Measurements from ENCODE around the gene ATP2B2.
"Not testable (repeated sequence)": the region's sequence is repeated elsewhere in the genome, so short reads cannot be mapped to it uniquely, and the experiment has no call there.

The ATP2B2 gene

DNA sequence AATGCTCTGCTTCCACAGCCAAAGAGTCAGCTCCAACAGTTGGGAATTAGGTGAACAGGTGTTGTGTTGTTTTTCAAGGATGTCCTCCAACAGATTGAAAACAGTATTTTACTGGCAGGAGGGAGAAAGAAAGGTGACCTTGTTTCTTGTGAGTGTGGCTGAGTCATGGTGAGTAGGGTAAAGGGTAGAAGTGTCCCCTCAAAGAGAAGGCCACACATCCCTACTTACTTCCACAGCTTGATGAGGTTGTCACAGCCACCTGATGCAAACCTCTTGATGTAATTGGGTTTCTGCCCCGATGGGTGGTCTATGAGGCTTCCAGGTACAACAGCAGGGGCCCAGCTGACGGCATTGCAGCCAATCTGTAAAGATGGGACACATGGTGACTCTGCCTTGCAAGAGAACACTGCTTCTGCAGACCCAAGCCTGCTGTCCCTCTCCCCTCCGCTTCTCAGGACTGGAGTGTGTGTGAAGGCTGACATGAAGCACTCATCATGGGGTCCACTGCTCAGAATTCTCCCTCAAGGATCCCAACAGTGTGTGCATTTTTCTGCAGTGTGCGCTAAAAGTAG is 200.0 kb downstream of the ATP2B2 start:
- Histone ChIP-seq H3K9me3 (ENCODE audit: control insufficient read depth in 1 of 2, low read length in 2 of 2) (no peaks in the 10 kb centered on the region), H3K27ac (ENCODE audit: low read length) (no peak overlapping the region)

DNA sequence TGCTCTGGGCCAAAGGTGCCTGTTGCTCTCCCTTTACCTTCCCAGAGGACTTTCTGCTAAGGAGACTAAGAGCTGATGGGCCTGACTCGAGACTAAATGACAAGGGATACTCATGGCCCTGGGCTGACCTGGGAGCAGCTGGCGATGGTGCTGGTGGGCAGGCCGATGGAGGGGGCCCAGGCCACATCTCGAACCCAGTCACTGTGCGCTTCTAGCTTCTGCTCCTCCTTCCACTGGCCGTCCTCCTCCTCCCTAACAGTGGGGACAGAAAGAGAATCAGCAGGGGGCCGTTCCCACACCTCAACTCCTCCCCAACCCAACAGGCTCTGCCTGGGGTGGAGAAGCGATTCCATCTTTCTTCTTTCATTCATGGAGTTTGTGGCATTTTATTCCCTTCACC is 200.5 kb downstream of the ATP2B2 start:
- Histone ChIP-seq H3K4me3 (ENCODE audit: low read depth in 1 of 2, low read length in 2 of 2) (no peak overlapping the region), H3K4me1 (ENCODE audit: control insufficient read depth in 1 of 2, insufficient read depth in 2 of 2, low read length in 2 of 2) (no peaks in the 10 kb centered on the region), H3K9me3 (ENCODE audit: control insufficient read depth in 1 of 2, low read length in 2 of 2) (no peaks in the 10 kb centered on the region), H3K27ac (ENCODE audit: low read length) (no peak overlapping the region), H3K36me3 (ENCODE audit: control insufficient read depth in 1 of 2, insufficient read depth in 2 of 2, low read length in 2 of 2) (peaks cover 64 to 89% of the 10 kb centered on the region in 2 donors), H3K27me3 (ENCODE audit: low read depth, low read length) (no peaks in the 10 kb centered on the region)

More for the DNA sequence above, 200.0 kb downstream of the ATP2B2 start:
- Histone ChIP-seq H3K27me3 (ENCODE audit: low read depth, low read length) (no peaks in the 10 kb centered on the region), H3K4me1 (ENCODE audit: control insufficient read depth in 1 of 2, insufficient read depth in 2 of 2, low read length in 2 of 2) (no peaks in the 10 kb centered on the region), H3K36me3 (ENCODE audit: control insufficient read depth in 1 of 2, insufficient read depth in 2 of 2, low read length in 2 of 2) (peaks cover 59 to 89% of the 10 kb centered on the region in 2 donors), H3K4me3 (ENCODE audit: low read depth in 1 of 2, low read length in 2 of 2) (no peak overlapping the region)

DNA sequence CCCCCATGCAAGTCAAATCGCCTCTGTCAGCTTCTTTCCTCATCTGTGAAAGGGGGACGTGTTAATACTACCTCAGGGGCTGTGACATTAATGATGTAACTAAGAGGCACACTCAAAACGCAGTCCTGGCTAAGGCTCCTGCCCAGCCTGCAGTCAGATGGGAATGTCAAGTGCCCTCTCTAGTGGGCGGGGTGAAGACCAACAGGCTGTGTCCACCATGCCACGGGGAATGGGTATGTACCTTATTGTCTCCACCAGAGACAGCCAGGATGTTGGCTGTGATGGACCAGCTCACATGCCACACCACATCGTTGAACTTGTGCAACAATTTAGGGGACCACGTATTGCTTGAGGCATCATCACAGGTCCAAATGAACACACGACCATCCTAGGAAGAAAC is 201.6 kb downstream of the ATP2B2 start:
- no peaks in the 10 kb centered on the region for H3K27me3 ChIP-seq (ENCODE audit: low read depth, low read length)

DNA sequence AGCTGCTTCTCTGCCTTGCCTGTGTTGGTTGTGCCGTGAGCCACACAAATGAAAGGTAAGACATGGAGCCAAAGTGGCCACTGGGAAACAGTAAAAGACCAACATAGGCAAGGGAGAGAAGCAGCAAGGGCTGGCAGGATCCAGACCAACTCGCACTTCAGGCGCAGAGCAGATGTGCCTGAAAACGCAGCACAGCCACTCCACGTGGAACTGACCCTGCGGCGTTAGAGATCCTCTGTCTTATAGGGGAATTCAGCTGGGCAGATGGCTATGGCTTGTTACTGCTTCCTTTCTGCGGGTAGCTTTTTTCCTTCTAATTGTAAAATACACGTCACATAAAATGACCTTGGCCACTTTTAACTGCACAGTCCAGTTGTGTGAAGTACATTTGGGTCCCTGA is 202.3 kb downstream of the ATP2B2 start:
- H3K27me3 ChIP-seq (ENCODE audit: low read depth, low read length) = no peaks in the 10 kb centered on the region
- no peak overlapping the region for H3K27ac ChIP-seq (ENCODE audit: low read length)
- peaks cover 66 to 89% of the 10 kb centered on the region in 2 donors for H3K36me3 ChIP-seq (ENCODE audit: control insufficient read depth in 1 of 2, insufficient read depth in 2 of 2, low read length in 2 of 2)
- H3K9me3 ChIP-seq (ENCODE audit: control insufficient read depth in 1 of 2, low read length in 2 of 2) = no peaks in the 10 kb centered on the region
- H3K4me3 ChIP-seq (ENCODE audit: low read depth in 1 of 2, low read length in 2 of 2) = no peak overlapping the region
- no peaks in the 10 kb centered on the region for H3K4me1 ChIP-seq (ENCODE audit: control insufficient read depth in 1 of 2, insufficient read depth in 2 of 2, low read length in 2 of 2)

More for the DNA sequence above, 201.6 kb downstream of the ATP2B2 start:
- peaks cover 66 to 89% of the 10 kb centered on the region in 2 donors for H3K36me3 ChIP-seq (ENCODE audit: control insufficient read depth in 1 of 2, insufficient read depth in 2 of 2, low read length in 2 of 2)
- no peak overlapping the region for H3K27ac ChIP-seq (ENCODE audit: low read length)
- no peaks in the 10 kb centered on the region for H3K9me3 ChIP-seq (ENCODE audit: control insufficient read depth in 1 of 2, low read length in 2 of 2)
- no peak overlapping the region for H3K4me3 ChIP-seq (ENCODE audit: low read depth in 1 of 2, low read length in 2 of 2)
- H3K4me1 ChIP-seq (ENCODE audit: control insufficient read depth in 1 of 2, insufficient read depth in 2 of 2, low read length in 2 of 2) = no peaks in the 10 kb centered on the region

DNA sequence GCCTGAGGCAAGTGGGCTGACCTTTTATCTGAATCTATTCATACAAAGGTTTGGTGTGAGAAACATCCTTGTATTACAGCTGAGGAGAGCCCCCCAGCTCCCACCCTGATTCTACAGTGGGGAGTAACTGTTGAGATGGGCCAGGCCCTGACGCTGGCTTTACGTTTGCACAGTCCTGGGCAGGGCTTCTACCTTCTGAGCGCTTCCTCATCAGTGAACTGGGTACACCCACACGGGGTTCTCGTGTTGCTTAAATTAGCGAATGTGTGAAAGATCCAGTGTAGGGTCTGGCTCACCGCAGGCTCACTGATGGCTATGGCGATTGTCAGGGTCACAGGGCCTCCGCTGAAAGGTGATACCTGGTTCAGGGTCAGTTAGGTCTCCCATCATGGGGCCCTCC is 205.3 kb downstream of the ATP2B2 start:
- Histone ChIP-seq H3K9me3 (ENCODE audit: control insufficient read depth in 1 of 2, low read length in 2 of 2) (no peaks in the 10 kb centered on the region), H3K4me1 (ENCODE audit: control insufficient read depth in 1 of 2, insufficient read depth in 2 of 2, low read length in 2 of 2) (no peaks in the 10 kb centered on the region), H3K36me3 (ENCODE audit: control insufficient read depth in 1 of 2, insufficient read depth in 2 of 2, low read length in 2 of 2) (peaks cover 50 to 65% of the 10 kb centered on the region in 2 donors), H3K27ac (ENCODE audit: low read length) (no peak overlapping the region), H3K27me3 (ENCODE audit: low read depth, low read length) (no peaks in the 10 kb centered on the region), H3K4me3 (ENCODE audit: low read depth in 1 of 2, low read length in 2 of 2) (no peak overlapping the region)

DNA sequence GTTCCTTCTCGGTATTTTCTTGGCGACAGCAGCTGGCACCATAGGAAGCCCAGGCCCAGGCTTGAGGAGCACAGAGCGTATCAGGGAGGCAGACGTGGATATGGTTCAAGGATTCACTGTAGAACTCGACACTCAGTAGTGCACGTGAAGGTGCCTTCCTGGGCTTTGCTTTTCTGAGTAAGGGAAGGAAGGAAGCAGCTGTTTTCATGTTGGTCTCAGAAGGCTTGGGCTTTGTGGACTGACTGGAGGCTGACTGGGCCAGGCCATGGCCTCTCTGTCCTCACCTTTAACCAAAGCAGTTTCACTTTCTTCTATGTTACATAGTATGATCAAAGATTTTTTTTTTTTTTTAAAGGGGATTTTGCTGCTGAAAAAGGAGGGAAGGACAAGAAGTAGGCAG is 205.7 kb downstream of the ATP2B2 start:
- no peaks in the 10 kb centered on the region for H3K27me3 ChIP-seq (ENCODE audit: low read depth, low read length)
- H3K27ac ChIP-seq (ENCODE audit: low read length) = no peak overlapping the region
- H3K4me1 ChIP-seq (ENCODE audit: control insufficient read depth in 1 of 2, insufficient read depth in 2 of 2, low read length in 2 of 2) = no peaks in the 10 kb centered on the region
- H3K4me3 ChIP-seq (ENCODE audit: low read depth in 1 of 2, low read length in 2 of 2) = no peak overlapping the region
- H3K36me3 ChIP-seq (ENCODE audit: control insufficient read depth in 1 of 2, insufficient read depth in 2 of 2, low read length in 2 of 2) = peaks cover 49 to 64% of the 10 kb centered on the region in 2 donors
- no peaks in the 10 kb centered on the region for H3K9me3 ChIP-seq (ENCODE audit: control insufficient read depth in 1 of 2, low read length in 2 of 2)

DNA sequence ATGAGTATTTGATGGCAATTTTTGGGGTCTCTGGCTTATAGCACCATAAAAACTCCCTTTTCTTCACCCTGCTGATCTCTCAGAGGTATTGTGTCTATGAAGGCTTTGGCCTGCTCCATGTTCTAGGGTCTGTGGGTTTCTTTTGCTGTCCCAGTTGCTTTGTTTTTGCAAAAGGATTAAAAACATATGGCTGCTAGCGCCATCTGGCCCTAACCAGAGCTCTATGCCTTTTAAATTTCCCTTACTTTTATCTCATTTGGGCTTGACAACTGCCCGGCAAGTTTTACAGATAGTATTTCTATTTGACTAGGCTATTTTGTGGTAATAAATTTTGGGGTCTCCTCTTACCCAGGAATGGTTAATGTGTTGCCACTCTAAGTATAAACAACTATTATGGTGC is 206.2 kb downstream of the ATP2B2 start:
- H3K4me1 ChIP-seq (ENCODE audit: control insufficient read depth in 1 of 2, insufficient read depth in 2 of 2, low read length in 2 of 2) = no peaks in the 10 kb centered on the region
- H3K36me3 ChIP-seq (ENCODE audit: control insufficient read depth in 1 of 2, insufficient read depth in 2 of 2, low read length in 2 of 2) = peaks cover 44 to 63% of the 10 kb centered on the region in 2 donors
- no peaks in the 10 kb centered on the region for H3K9me3 ChIP-seq (ENCODE audit: control insufficient read depth in 1 of 2, low read length in 2 of 2)
- H3K4me3 ChIP-seq (ENCODE audit: low read depth in 1 of 2, low read length in 2 of 2) = no peak overlapping the region
- no peak overlapping the region for H3K27ac ChIP-seq (ENCODE audit: low read length)
- no peaks in the 10 kb centered on the region for H3K27me3 ChIP-seq (ENCODE audit: low read depth, low read length)

DNA sequence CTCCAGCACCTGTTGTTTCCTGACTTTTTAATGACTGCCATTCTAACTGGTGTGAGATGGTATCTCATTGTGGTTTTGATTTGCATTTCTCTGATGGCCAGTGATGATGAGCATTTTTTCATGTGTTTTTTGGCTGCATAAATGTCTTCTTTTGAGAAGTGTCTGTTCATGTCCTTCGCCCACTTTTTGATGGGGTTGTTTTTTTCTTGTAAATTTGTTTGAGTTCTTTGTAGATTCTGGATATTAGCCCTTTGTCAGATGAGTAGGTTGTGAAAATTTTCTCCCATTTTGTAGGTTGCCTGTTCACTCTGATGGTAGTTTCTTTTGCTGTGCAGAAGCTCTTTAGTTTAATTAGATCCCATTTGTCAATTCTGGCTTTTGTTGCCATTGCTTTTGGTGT is 207.3 kb downstream of the ATP2B2 start:
- not testable (repeated sequence) for H3K27me3 ChIP-seq (ENCODE audit: low read depth, low read length); H3K4me3 ChIP-seq (ENCODE audit: low read depth in 1 of 2, low read length in 2 of 2); H3K4me1 ChIP-seq (ENCODE audit: control insufficient read depth in 1 of 2, insufficient read depth in 2 of 2, low read length in 2 of 2); H3K27ac ChIP-seq (ENCODE audit: low read length); H3K9me3 ChIP-seq (ENCODE audit: control insufficient read depth in 1 of 2, low read length in 2 of 2)
- H3K36me3 ChIP-seq (ENCODE audit: control insufficient read depth in 1 of 2, insufficient read depth in 2 of 2, low read length in 2 of 2) = peaks cover 33 to 56% of the 10 kb centered on the region in 2 donors

DNA sequence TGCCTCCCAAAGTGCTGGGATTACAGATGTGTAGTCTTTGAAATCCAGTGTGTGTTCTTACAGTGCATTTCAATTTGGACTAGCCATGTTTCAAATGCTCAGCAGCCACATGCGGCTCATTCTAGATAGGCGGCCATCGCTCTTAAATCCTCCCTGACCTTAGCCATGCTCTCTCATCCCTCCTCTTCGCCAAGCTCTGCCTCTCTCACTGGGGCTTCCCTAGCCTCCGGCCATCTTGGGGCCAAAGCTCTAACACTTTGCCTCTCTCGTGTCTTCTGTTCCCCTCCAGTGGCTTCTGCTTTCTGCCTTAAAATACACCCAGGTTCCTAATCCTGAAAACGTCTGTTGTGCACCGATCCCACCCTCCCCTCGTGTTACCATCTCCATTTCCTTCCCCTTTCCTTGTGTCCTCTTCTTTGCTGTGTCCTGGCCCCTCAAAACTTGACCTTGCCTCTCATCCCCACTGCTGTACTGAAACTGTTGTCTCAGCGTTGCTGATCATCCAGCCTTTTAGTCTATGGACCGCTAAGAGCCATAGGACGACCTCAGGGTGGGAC is 211.3 kb downstream of the ATP2B2 start:
- H3K36me3 ChIP-seq (ENCODE audit: control insufficient read depth in 1 of 2, insufficient read depth in 2 of 2, low read length in 2 of 2) = peaks cover 15 to 40% of the 10 kb centered on the region in 2 donors
- H3K9me3 ChIP-seq (ENCODE audit: control insufficient read depth in 1 of 2, low read length in 2 of 2) = no peaks in the 10 kb centered on the region
- no peaks in the 10 kb centered on the region for H3K27me3 ChIP-seq (ENCODE audit: low read depth, low read length)
- no peak overlapping the region for H3K4me3 ChIP-seq (ENCODE audit: low read depth in 1 of 2, low read length in 2 of 2)
- no peaks in the 10 kb centered on the region for H3K4me1 ChIP-seq (ENCODE audit: control insufficient read depth in 1 of 2, insufficient read depth in 2 of 2, low read length in 2 of 2)
- no peak overlapping the region for H3K27ac ChIP-seq (ENCODE audit: low read length)

DNA sequence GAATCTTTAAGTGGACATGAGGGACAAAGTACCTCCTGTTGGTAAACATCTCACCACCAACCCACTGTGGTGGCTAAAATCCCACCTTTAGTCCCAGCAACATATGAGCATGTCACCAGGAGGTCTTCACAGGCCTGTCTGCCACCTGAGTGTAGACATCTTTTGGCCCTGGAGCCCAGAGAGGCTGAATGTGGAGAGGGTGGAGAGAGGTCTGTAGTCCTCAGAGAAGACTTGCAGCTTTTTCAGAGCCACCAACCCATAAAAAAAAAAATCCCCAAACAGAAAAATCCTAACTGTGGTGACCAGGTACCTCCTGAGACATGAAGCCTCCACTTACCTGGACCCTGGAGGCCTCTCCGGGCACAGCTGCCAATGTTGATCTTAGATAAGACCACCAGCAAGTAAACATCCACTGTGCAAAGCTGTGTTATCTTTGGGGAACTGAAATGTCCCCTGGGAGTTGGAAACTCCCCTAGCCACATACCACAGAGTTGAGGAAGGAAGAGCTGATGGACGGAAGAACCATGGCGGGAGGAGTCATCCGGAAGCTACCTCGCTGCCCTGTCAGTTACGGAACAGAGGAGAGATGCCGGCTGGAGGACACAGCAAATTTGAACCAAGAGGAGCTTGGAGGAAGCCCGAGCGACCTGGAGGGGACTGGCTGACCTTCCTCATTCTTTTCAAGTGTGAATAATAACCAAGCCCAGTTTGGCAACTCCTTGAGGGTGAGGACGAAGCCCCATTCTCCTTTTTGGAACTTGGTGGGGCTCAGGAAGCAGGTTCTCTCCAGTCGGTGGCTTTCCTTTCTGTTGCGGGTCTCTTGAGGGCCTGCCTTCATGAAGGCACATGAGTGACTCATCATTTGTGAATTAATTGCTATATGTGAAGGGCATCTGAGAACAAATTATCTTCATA is 212.6 kb downstream of the ATP2B2 start, which contains the start of gene GHRL:
TSS of gene GHRL (minus strand) at position 443 of the 915 bp plus-strand sequence. CDS start 2,767 bp downstream, outside the sequence.
- H3K36me3 ChIP-seq (ENCODE audit: control insufficient read depth in 1 of 2, insufficient read depth in 2 of 2, low read length in 2 of 2) = peaks cover 21 to 48% of the 10 kb centered on the region in 2 donors
- H3K27ac ChIP-seq (ENCODE audit: low read length) = no peak within 1 kb of the TSS
- H3K4me1 ChIP-seq (ENCODE audit: control insufficient read depth in 1 of 2, insufficient read depth in 2 of 2, low read length in 2 of 2) = no peaks in the 10 kb centered on the region
- H3K4me3 ChIP-seq (ENCODE audit: low read depth in 1 of 2, low read length in 2 of 2) = no peak within 1 kb of the TSS
- H3K9me3 ChIP-seq (ENCODE audit: control insufficient read depth in 1 of 2, low read length in 2 of 2) = no peaks in the 10 kb centered on the region
- H3K27me3 ChIP-seq (ENCODE audit: low read depth, low read length) = no peaks in the 10 kb centered on the region

DNA sequence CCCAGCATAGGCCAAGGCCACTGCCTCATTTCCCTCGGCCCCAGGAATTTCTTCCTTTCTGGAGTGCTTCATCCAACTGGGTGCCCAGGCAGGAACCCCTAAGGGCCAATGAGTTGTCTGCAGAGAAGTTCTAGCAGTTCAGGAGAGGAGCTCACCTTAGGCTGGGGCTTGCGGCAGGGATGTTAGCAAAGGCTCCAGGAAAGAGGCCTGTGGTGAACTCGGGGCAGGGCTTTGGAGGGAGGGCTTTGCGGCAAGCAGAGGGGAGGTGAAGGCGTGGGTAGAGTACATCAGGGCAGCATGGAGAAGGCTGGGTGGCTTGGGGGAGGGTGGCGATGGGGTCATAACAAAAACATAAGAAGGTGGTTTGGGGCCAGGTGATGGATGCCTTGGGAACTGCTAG is 213.7 kb downstream of the ATP2B2 start:
- no peaks in the 10 kb centered on the region for H3K9me3 ChIP-seq (ENCODE audit: control insufficient read depth in 1 of 2, low read length in 2 of 2)
- H3K4me3 ChIP-seq (ENCODE audit: low read depth in 1 of 2, low read length in 2 of 2) = no peak overlapping the region
- no peaks in the 10 kb centered on the region for H3K4me1 ChIP-seq (ENCODE audit: control insufficient read depth in 1 of 2, insufficient read depth in 2 of 2, low read length in 2 of 2)
- peaks cover 21 to 53% of the 10 kb centered on the region in 2 donors for H3K36me3 ChIP-seq (ENCODE audit: control insufficient read depth in 1 of 2, insufficient read depth in 2 of 2, low read length in 2 of 2)
- H3K27me3 ChIP-seq (ENCODE audit: low read depth, low read length) = no peaks in the 10 kb centered on the region
- no peak overlapping the region for H3K27ac ChIP-seq (ENCODE audit: low read length)
